OCI-LY1 (cell line): Measurements from ENCODE around the gene SLC17A3.

Source experiments
- H2AFZ ChIP-seq: fragments of 200-600 bp; sonication (generic), shearing (Covaris generic); 2 replicates; pipeline ENCODE4 v1.6.0; 2014; ENCODE audit warnings: antibody characterized with exemption, mild to moderate bottlenecking, low read length
- H3F3A ChIP-seq: fragments of 200-600 bp; sonication (generic), shearing (Covaris generic); 2 replicates; pipeline ENCODE4 v1.6.0; 2014; ENCODE audit warnings: mild to moderate bottlenecking, antibody characterized with exemption, low read length, moderate library complexity; ENCODE audit not compliant: insufficient read depth
- H3K27ac ChIP-seq: fragments of 200-600 bp; sonication (generic); 2 replicates; pipeline ENCODE4 v1.5.1; 2014; ENCODE audit warnings: low read length, mixed run types, mild to moderate bottlenecking, low read depth; ENCODE audit not compliant: poor library complexity, severe bottlenecking
- H3K27me3 ChIP-seq: fragments of 200-600 bp; sonication (generic); 2 replicates; pipeline ENCODE4 v1.6.0; 2014; ENCODE audit warnings: antibody characterized with exemption, mild to moderate bottlenecking, low read length, moderate library complexity; ENCODE audit not compliant: insufficient read depth
- H3K36me3 ChIP-seq: fragments of 200-600 bp; sonication (generic); 2 replicates; pipeline ENCODE4 v1.6.1; 2014; ENCODE audit warnings: mild to moderate bottlenecking, antibody characterized with exemption, low read length, moderate library complexity, mixed read lengths; ENCODE audit not compliant: insufficient read depth
- H3K4me1 ChIP-seq: fragments of 200-600 bp; sonication (generic); 2 replicates; pipeline ENCODE4 v1.5.1; 2014; ENCODE audit warnings: mild to moderate bottlenecking, low read length, moderate library complexity; ENCODE audit not compliant: insufficient read depth, severe bottlenecking
- H3K4me2 ChIP-seq: fragments of 200-600 bp; sonication (generic), shearing (Covaris generic); 2 replicates; pipeline ENCODE4 v1.6.1; 2014; ENCODE audit warnings: low read length
- H3K4me3 ChIP-seq: fragments of 200-600 bp; sonication (generic); 2 replicates; pipeline ENCODE4 v1.5.1; 2014; ENCODE audit warnings: low read length, low read depth, mild to moderate bottlenecking, mixed read lengths; ENCODE audit not compliant: poor library complexity, severe bottlenecking
- H3K79me2 ChIP-seq: fragments of 200-600 bp; shearing (Covaris generic); 2 replicates; pipeline ENCODE4 v1.6.1; 2016; ENCODE audit warnings: mixed run types, low read length, mixed read lengths; ENCODE audit not compliant: insufficient read depth
- H3K9ac ChIP-seq: fragments of 200-600 bp; sonication (generic), shearing (Covaris generic); 2 replicates; pipeline ENCODE4 v1.6.1; 2014; ENCODE audit warnings: mild to moderate bottlenecking, low read length, mixed read lengths
- H3K9me2 ChIP-seq: fragments of 200-600 bp; sonication (generic), shearing (Covaris generic); 2 replicates; pipeline ENCODE4 v1.6.1; 2014; ENCODE audit warnings: low read depth, mild to moderate bottlenecking, low read length, mixed read lengths
- H3K9me3 ChIP-seq: fragments of 200-600 bp; shearing (Covaris generic); 2 replicates; pipeline ENCODE4 v1.6.1; 2014; ENCODE audit warnings: low read length, mixed read lengths
- H4K20me1 ChIP-seq: fragments of 200-600 bp; sonication (generic), shearing (Covaris generic); 2 replicates; pipeline ENCODE4 v1.6.0; 2016; ENCODE audit warnings: mild to moderate bottlenecking, low read length; ENCODE audit not compliant: insufficient read depth
- CTCF ChIP-seq: fragments of 200-600 bp; sonication (generic), shearing (Covaris generic); IDR thresholded peaks from 2 replicates; pipeline ENCODE4 v1.5.1; 2017; ENCODE audit warnings: mild to moderate bottlenecking, antibody characterized with exemption, low read length, moderate library complexity, mixed read lengths
- EZH2 ChIP-seq: fragments of 200-600 bp; sonication (generic), shearing (Covaris generic); IDR thresholded peaks from 2 replicates; pipeline ENCODE4 v1.8.0; 2017; ENCODE audit warnings: borderline replicate concordance, mixed run types, mild to moderate bottlenecking, antibody characterized with exemption, low read length, moderate library complexity, mixed read lengths

The SLC17A3 gene

GRCh38 chr6:25907475-25908014, 33.5 kb upstream of the SLC17A3 start:
- H4K20me1 ChIP-seq, result no peaks in the 10 kb centered on the region
- no peak overlapping the region for H3K9ac ChIP-seq
- H3K4me3 ChIP-seq, result no peak overlapping the region
- no peak overlapping the region for H3K27ac ChIP-seq
- H3K4me2 ChIP-seq, result no peak overlapping the region
- no peaks in the 10 kb centered on the region for H3F3A ChIP-seq
- H3K27me3 ChIP-seq, result no peaks in the 10 kb centered on the region
- no peaks in the 10 kb centered on the region for H3K9me2 ChIP-seq
- no peaks in the 10 kb centered on the region for H3K36me3 ChIP-seq
- TF ChIP-seq EZH2 (no peak), CTCF (no peak)
- H2AFZ ChIP-seq, result no peak overlapping the region
- H3K4me1 ChIP-seq, result no peaks in the 10 kb centered on the region
- no peaks in the 10 kb centered on the region for H3K79me2 ChIP-seq
- no peaks in the 10 kb centered on the region for H3K9me3 ChIP-seq

GRCh38 chr6:25903467-25904099, 29.5 kb upstream of the SLC17A3 start:
- Histone ChIP-seq H3K9me2 (no peaks in the 10 kb centered on the region), H3K36me3 (no peaks in the 10 kb centered on the region), H4K20me1 (no peaks in the 10 kb centered on the region), H2AFZ (no peak overlapping the region), H3K27me3 (no peaks in the 10 kb centered on the region), H3K4me2 (no peak overlapping the region), H3K9ac (no peak overlapping the region), H3F3A (no peaks in the 10 kb centered on the region), H3K4me1 (no peaks in the 10 kb centered on the region), H3K79me2 (no peaks in the 10 kb centered on the region), H3K27ac (no peak overlapping the region), H3K9me3 (no peaks in the 10 kb centered on the region), H3K4me3 (no peak overlapping the region)
- TF ChIP-seq CTCF, result no peak
- no peak for TF ChIP-seq EZH2

GRCh38 chr6:25902071-25902470, 28.0 kb upstream of the SLC17A3 start:
- Histone ChIP-seq H3K4me2 (no peak overlapping the region), H3K79me2 (no peaks in the 10 kb centered on the region), H2AFZ (no peak overlapping the region), H3K4me3 (no peak overlapping the region), H3K4me1 (no peaks in the 10 kb centered on the region), H3K36me3 (no peaks in the 10 kb centered on the region), H3K9me3 (no peaks in the 10 kb centered on the region), H3K9ac (no peak overlapping the region), H4K20me1 (no peaks in the 10 kb centered on the region), H3F3A (no peaks in the 10 kb centered on the region), H3K9me2 (no peaks in the 10 kb centered on the region), H3K27me3 (no peaks in the 10 kb centered on the region), H3K27ac (no peak overlapping the region)
- TF ChIP-seq EZH2, result no peak
- no peak for TF ChIP-seq CTCF
